MCF 10A (cell line): Measurements from ENCODE around the gene CD209. TPM values are rescaled to one million over a fixed set of nuclear protein-coding genes. Genes with fewer than 3 reads are reported as not detected.

Experiments
- BruUV-seq: library from RNA; stranded (reverse); fragments of 400-500 nt; replicated peaks from 2 replicates; lab custom pipeline; 2021; lab: Mats Ljungman, UMichigan
- CTCF ChIA-PET: fragments of 300-600 bp; sonication (Branson Sonifier 250); formaldehyde crosslinking; extraction: SDS; loops from one replicate; lab custom pipeline; 2021; ENCODE audit warnings: antibody characterized with exemption, inconsistent platforms; lab: Yijun Ruan, JAX
- POLR2A ChIA-PET: fragments of 300-600, 350-650 bp; sonication (Branson Sonifier 250); formaldehyde crosslinking; extraction: SDS; loops from one replicate; lab custom pipeline; 2020; ENCODE audit warnings: antibody characterized with exemption, inconsistent platforms; lab: Yijun Ruan, JAX
- DNase-seq: peaks from one replicate; pipeline ENCODE4 v3.0.0-alpha.2; 2018; ENCODE audit not compliant: unreplicated experiment
- H3K27ac Mint-ChIP-seq: one replicate; pipeline ENCODE4 v1.8.0; 2022; ENCODE audit warnings: mild to moderate bottlenecking, low read depth, mixed read lengths; ENCODE audit not compliant: unreplicated experiment
- H3K27me3 Mint-ChIP-seq: one replicate; pipeline ENCODE4 v1.8.0; 2022; ENCODE audit warnings: mixed read lengths; ENCODE audit not compliant: insufficient read depth, unreplicated experiment
- H3K36me3 Mint-ChIP-seq: one replicate; pipeline ENCODE4 v1.8.0; 2022; ENCODE audit warnings: mild to moderate bottlenecking, moderate library complexity, mixed read lengths; ENCODE audit not compliant: insufficient read depth, unreplicated experiment
- H3K4me1 Mint-ChIP-seq: one replicate; pipeline ENCODE4 v1.8.0; 2022; ENCODE audit warnings: mixed read lengths; ENCODE audit not compliant: insufficient read depth, unreplicated experiment
- H3K4me3 Mint-ChIP-seq: one replicate; pipeline ENCODE4 v1.8.0; 2022; ENCODE audit warnings: mild to moderate bottlenecking, moderate library complexity, mixed read lengths; ENCODE audit not compliant: unreplicated experiment
- H3K9me3 Mint-ChIP-seq: one replicate; pipeline ENCODE4 v1.8.0; 2022; ENCODE audit warnings: mixed read lengths; ENCODE audit not compliant: unreplicated experiment
- intact Hi-C: fragments of 100-400 bp; cut with micrococcal nuclease; formaldehyde crosslinking; loops from 2 replicates; pipeline ENCODE4 v1.14.1; 2022
- total RNA-seq: library from RNA; stranded (reverse); gene quantifications from 2 replicates; pipeline ENCODE4 v1.2.3, GENCODE V29; 2022
- TF ChIP-seq, protein P1 (sequence below): fragments of 200-600 bp; IDR thresholded peaks from one replicate; pipeline ENCODE4 v1.8.0; 2022; ENCODE audit warnings: antibody characterized with exemption, mild to moderate bottlenecking; ENCODE audit not compliant: unreplicated experiment

The CD209 gene
- total RNA-seq, 1 experiment from 2014 or later: not detected

- BruUV-seq: no TSS peak
- peaks cover 18% of the 10 kb centered on the region for H3K4me1 Mint-ChIP-seq
Observed at GRCh38 chr19:7783991-7784423, 36.7 kb upstream of the CD209 start.

GRCh38 chr19:7781157-7781556 lies 33.8 kb upstream of the CD209 start:
- Mint-ChIP-seq H3K36me3 (peaks cover 7% of the 10 kb centered on the region), H3K27me3 (peaks cover 17% of the 10 kb centered on the region), H3K9me3 (no peaks in the 10 kb centered on the region), H3K27ac (no peak overlapping the region), H3K4me3 (no peak overlapping the region), H3K4me1 (peaks cover 18% of the 10 kb centered on the region)
- POLR2A ChIA-PET: interaction anchor here (0.7 kb wide), 1 partner anchor 74 kb away, joined by 3 read pairs; no protein-coding TSS in a partner anchor
- CTCF ChIA-PET: no interaction called here
- TF ChIP-seq, protein P1, sequence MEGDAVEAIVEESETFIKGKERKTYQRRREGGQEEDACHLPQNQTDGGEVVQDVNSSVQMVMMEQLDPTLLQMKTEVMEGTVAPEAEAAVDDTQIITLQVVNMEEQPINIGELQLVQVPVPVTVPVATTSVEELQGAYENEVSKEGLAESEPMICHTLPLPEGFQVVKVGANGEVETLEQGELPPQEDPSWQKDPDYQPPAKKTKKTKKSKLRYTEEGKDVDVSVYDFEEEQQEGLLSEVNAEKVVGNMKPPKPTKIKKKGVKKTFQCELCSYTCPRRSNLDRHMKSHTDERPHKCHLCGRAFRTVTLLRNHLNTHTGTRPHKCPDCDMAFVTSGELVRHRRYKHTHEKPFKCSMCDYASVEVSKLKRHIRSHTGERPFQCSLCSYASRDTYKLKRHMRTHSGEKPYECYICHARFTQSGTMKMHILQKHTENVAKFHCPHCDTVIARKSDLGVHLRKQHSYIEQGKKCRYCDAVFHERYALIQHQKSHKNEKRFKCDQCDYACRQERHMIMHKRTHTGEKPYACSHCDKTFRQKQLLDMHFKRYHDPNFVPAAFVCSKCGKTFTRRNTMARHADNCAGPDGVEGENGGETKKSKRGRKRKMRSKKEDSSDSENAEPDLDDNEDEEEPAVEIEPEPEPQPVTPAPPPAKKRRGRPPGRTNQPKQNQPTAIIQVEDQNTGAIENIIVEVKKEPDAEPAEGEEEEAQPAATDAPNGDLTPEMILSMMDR: no peak
- BruUV-seq: no TSS peak
- intact Hi-C loops: no loop called here
- DNase-seq: peak; percentile 6

More at GRCh38 chr19:7783991-7784423, 36.7 kb upstream of the CD209 start:
- DNase-seq: peak; percentile 98
- Mint-ChIP-seq H3K4me3 (no peak overlapping the region), H3K36me3 (peaks cover 7% of the 10 kb centered on the region), H3K9me3 (no peaks in the 10 kb centered on the region), H3K27ac (peak overlapping the region; percentile 17), H3K27me3 (no peaks in the 10 kb centered on the region)
- TF ChIP-seq, protein P1: no peak
- intact Hi-C loops: no loop called here
- CTCF ChIA-PET: interaction anchor here (0.6 to 2.9 kb wide), 8 partner anchors 16 to 467 kb away, joined by 3 to 18 read pairs (median 4); partner anchors contain the start of gene TRAPPC5
- POLR2A ChIA-PET: interaction anchor here (0.6 to 1.7 kb wide), 17 partner anchors 10 to 216 kb away, joined by 3 to 15 read pairs (median 4); partner anchors contain the start of genes MAP2K7, PET100, TRAPPC5 and XAB2

GRCh38 chr19:7779631-7780486 lies 32.5 kb upstream of the CD209 start:
- H3K4me3 Mint-ChIP-seq: no peak overlapping the region
- CTCF ChIA-PET: interaction anchor here (0.5 to 1.4 kb wide), 3 partner anchors 99 to 1251 kb away, joined by 3 read pairs; partner anchors contain the start of gene TRAPPC5
- H3K36me3 Mint-ChIP-seq: no peaks in the 10 kb centered on the region
- POLR2A ChIA-PET: interaction anchor here (1.6 kb wide), 1 partner anchor 19 kb away, joined by 3 read pairs; no protein-coding TSS in a partner anchor
- no peak for DNase-seq
- H3K27ac Mint-ChIP-seq: no peak overlapping the region
- H3K4me1 Mint-ChIP-seq: peaks cover 16% of the 10 kb centered on the region
- intact Hi-C loops: no loop called here
- H3K27me3 Mint-ChIP-seq: peaks cover 17% of the 10 kb centered on the region
- TF ChIP-seq, protein P1: no peak
- no TSS peak for BruUV-seq
- H3K9me3 Mint-ChIP-seq: no peaks in the 10 kb centered on the region

GRCh38 chr19:7778081-7778480 lies 30.7 kb upstream of the CD209 start:
- Mint-ChIP-seq H3K4me3 (no peak overlapping the region), H3K9me3 (no peaks in the 10 kb centered on the region), H3K4me1 (peaks cover under 1% of the 10 kb centered on the region), H3K36me3 (no peaks in the 10 kb centered on the region), H3K27ac (no peak overlapping the region), H3K27me3 (peaks cover 17% of the 10 kb centered on the region)
- CTCF ChIA-PET: interaction anchor here (0.6 kb wide), 1 partner anchor 23 kb away, joined by 3 read pairs; no protein-coding TSS in a partner anchor
- POLR2A ChIA-PET: interaction anchor here (0.9 to 1.6 kb wide), 2 partner anchors 17 to 21 kb away, joined by 3 read pairs; no protein-coding TSS in a partner anchor
- TF ChIP-seq, protein P1: no peak
- DNase-seq: no peak
- BruUV-seq: no TSS peak
- intact Hi-C loops: no loop called here
